NOMO-1 (cell line): ENCODE results near the gene VAC14.
"Not testable (repeated sequence)": the region's sequence is repeated elsewhere in the genome, so short reads cannot be mapped to it uniquely, and the experiment has no call there.

Experiments used
- DNase-seq, 2 experiments: peaks; one replicate each; lab custom pipeline; 2025; ENCODE audit not compliant: unreplicated experiment in 2 of 2; lab: John Stamatoyannopoulos, UW

VAC14 gene

GRCh38 chr16:70746040-70746707 lies 54.8 kb downstream of the VAC14 start:
- no peak for DNase-seq

GRCh38 chr16:70745536-70746025 lies 55.4 kb downstream of the VAC14 start:
- DNase-seq, result no peak

DNA sequence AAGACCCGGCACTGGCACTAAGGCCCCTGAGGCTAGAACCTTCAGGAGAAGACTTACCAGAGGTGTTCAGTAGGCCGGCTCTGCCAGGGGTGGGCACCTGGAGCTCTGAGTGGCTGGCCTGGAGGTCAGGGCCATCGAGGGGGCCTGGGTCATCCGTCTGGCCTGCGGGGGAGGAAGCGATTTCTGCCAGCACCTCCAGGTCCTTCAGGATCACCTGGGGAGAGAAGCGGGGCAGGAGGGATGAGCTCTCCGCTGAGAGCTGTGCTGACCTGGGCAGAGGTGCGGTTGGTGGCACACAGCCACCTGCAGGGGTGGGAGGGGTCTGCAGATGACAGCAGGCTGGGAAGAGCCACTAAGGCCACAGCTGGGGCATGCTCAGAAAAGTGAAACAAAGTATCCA lies 56.6 kb downstream of the VAC14 start:
- DNase-seq, result no peak

DNA sequence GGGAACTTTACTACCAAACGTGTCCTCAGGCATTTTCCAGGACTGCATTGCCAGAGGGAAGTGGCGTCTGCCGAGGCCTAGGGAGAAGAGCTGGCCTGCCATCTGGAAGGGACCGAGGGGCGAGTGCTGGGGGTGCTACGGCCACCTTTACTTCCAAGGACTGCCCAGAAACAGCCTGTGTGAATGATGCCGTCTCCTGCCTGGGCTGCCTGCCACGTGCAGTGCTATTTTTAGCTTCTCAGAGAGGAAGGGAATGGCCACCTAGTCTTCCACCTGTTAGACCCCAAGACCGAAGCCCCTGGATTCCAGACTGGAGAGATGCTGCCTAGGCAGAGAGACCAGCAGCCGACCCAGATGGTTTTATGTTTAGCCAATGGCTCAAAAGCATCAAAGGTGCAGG lies 57.2 kb downstream of the VAC14 start:
- DNase-seq, result no peak

- DNase-seq, result not testable (repeated sequence)
These were observed 58.0 kb downstream of the VAC14 start for GRCh38 chr16:70742967-70743366.

- DNase-seq, result no peak
These were observed 59.2 kb downstream of the VAC14 start for GRCh38 chr16:70741783-70742125.

GRCh38 chr16:70740914-70741782 lies 59.8 kb downstream of the VAC14 start:
- DNase-seq, result no peak

DNA sequence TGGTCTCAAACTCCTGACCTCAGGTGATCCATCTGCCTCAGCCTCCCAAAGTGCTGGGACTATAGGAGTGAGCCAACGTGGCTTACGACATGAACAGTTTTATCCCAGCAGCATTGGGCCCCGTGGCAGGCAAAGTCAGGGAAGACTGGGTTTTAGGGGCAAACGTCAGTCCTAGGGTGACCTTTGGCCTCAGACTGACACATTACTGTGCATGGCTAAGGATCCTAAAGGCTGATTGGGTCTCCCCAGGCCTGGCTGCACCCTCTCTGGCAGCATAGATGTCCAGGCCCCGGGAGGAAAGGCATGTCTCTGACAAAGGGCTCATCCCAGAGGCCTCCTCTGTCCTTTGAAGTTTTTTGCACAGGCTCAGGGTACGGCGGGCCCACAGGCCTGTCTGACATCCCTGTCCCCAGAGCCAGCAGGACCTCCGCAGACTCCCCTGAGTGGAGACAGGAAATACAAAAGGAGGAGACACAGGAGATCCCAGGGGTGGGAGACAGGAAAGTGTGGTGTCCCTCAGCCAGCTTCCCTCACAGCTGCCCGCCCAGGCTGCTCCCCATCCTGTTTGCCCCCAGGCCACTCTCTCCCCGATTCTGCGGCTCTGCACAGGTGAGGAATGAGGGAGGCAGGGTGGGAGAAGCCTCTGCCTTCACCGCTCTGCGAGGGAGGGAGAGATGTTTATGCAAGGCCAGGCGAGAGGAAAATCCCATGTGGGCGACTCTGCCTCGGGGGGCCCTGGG lies 60.6 kb downstream of the VAC14 start:
- no peak for DNase-seq

DNA sequence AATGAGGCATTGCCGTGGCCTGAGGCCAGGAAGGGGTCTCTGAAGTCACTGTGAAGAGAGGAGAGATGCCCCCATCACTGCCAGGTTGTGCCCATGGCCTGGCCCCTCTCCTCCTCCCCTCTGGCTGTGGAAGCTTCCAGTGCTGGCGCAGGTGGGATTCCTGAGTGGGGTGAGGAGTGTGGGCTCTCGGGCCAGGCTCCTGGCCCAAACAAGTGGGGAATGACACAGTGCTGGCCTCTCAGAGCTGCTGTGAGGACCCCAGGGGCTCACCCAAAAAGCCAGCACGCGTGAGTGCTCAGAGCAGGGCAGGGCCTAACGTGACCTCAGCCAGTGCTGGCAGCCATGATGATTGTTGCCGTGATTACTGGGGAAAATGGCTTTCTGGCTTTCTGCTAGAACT lies 61.6 kb downstream of the VAC14 start:
- DNase-seq, result no peak

GRCh38 chr16:70738083-70738977 lies 62.6 kb downstream of the VAC14 start:
- DNase-seq, result no peak

DNA sequence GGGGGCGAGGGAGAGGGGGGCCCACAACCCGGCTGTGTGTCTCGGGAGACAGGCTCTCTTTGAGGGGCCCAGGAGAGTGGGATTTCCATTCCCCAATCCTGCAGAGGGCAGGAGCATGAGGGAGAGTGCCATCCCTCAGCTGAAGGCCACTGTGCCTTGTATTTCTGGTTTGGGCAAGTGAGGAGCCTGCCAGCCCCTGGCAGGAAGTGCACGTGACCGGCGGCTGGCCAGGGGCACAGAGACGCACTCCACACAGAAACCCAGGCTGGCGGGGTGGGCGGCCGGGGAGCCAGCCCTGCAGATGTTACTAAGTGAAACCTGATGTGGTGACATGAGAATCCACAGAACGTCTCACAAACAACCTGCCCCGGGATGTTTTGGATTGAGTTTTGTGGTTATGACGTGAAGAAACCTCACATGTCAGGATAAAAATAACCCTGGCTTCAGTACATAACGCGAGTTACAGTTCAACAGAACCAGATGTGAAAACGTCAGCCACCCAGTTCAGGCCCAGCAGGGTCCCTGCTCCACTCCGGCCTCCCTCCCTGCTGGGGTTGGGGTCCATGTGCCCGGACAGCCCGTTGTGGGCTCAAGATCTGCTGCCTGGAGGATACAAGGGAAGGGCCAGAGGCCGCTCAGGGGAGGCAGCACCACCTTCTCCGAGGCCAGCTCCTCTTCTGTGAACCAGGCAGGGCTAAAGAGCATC lies 63.4 kb downstream of the VAC14 start:
- DNase-seq, result no peak

- no peak for DNase-seq
These were observed 64.2 kb downstream of the VAC14 start for GRCh38 chr16:70736465-70737376.

DNA sequence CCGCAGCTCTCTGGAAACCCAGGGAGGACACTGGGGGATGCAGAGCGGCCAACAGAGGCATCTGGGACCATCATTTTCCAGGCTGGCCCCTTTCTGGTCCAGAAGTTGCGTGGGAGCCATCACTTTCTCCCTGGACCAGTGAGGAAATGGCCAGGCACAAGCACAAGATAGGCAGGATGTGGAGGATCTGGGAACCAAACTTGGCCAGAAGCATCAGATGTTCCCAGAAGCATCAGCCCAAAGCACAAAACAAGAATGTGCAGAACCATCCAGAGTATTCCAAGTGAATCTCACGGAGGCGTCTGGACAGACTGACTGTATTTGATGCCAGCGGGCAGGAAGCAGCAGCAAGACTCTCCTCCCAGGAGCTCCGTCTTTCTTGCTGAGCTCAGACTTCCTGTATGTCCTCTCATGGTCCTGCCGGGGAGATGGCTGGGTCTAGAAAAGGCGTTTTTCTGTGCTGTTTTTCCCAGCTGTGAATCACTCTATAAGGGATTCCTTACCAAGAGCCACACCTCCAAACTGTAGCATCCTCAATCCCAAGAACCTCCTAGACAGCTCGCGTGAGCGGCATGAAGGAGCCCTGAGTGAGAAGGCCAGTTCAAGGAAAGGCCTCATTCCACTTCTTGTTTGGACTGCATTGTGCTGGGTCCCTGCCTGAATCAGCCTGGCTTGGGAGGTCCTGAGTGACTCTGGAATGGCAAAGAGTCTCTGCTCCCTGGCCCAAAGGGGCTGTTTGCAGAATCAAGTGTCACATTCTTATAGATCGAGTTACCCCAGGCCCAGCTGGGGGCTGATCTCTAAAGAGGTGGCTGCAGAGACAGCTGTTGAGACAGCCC lies 65.6 kb downstream of the VAC14 start:
- DNase-seq, result no peak

- DNase-seq, result no peak
These were observed 66.3 kb downstream of the VAC14 start for GRCh38 chr16:70734522-70735095.

GRCh38 chr16:70730944-70731343 lies 70.0 kb downstream of the VAC14 start:
- DNase-seq, result no peak

- no peak for DNase-seq
These were observed 70.9 kb downstream of the VAC14 start for GRCh38 chr16:70730031-70730430.

GRCh38 chr16:70729292-70729691 lies 71.7 kb downstream of the VAC14 start:
- DNase-seq, result no peak

DNA sequence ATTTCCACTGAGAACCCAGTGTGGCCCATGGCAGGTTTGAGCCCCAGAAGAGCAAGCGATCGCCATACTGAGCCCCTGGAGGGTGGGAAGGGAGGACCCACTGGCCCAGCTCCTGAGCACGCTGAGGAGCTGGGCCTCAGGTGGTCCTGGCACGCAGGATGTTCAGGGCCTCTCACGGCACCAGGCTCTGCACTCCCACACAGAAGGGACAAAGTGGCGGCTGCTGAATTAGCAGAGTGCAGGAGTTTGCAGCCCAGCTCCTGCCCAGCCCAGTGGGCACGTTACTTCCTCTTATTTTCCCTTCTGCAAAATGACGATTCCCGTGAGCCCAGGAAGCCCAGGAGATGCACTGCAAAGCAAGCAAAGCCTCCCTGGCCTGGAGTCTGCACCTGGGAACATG lies 72.8 kb downstream of the VAC14 start:
- DNase-seq, result no peak
